Activated CD8-positive, alpha-beta memory T cell treated with anti-CD3 and anti-CD28 coated beads for 36 hours (primary cell): ENCODE data around the gene SCGB3A1. TPM values are rescaled to one million over a fixed set of nuclear protein-coding genes. Genes with fewer than 3 reads are reported as not detected.

Source experiments
- CTCF ChIA-PET: fragments of 350-600 bp; sonication (Branson Sonifier 250); formaldehyde crosslinking; loops from one replicate; lab custom pipeline; 2021; ENCODE audit warnings: antibody characterized with exemption; lab: Charles Lee
- POLR2A ChIA-PET: fragments of 350-600 bp; sonication (Branson Sonifier 250); formaldehyde crosslinking; loops from one replicate; lab custom pipeline; 2021; ENCODE audit warnings: antibody characterized with exemption; lab: Charles Lee
- total RNA-seq, 2 experiments: library from RNA; stranded (reverse); gene quantifications; one replicate each; pipeline ENCODE4 v1.2.3, GENCODE V29; 2021

The SCGB3A1 gene
- total RNA-seq, 2 experiments from 2014 or later = 0.38 to 0.75 TPM

- ChIA-PET POLR2A (no interaction called here), CTCF (no interaction called here)
Measured at GRCh38 chr5:180553530-180553929, 37.8 kb downstream of the SCGB3A1 start.

DNA sequence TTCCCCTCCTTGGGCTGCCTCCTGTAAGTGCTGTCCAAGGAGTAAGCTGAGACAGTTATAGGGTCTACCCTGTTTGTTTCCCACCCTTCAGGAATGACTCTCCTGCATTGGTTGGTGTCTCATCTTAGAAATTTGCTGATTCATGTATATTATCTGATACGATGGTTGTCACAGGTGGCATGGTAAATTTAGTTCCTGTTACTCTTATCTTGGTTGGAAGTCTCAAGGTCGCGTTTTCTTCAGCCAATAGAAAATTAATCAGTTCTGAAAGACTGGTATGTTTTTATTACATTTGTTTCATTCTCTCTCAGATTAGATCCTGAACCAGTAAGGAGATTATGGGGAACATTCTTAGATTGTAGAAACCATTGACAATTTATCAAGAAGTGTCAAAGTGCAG lies 42.7 kb downstream of the SCGB3A1 start:
- ChIA-PET POLR2A (no interaction called here), CTCF (no interaction called here)

DNA sequence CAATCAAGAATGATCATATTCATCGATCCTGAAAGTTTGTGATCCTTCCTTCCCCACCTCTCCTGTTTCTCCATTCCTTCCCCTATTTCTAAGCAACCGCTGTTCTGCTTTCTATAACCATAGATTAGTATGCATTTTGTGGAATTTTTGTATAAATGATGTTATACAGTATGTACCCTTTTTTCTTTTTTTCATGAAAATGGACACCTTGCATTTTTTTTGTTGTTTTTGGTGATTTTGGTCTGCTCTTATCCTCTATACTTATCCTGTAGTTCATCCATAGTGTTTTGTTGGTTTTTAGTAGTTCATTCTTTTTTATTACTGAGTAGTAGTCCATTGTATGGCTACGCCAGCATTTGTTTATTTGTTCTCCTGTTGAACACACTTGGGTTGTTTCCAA lies 46.1 kb downstream of the SCGB3A1 start:
- ChIA-PET CTCF (no interaction called here), POLR2A (no interaction called here)

- ChIA-PET CTCF (no interaction called here), POLR2A (no interaction called here)
Measured at GRCh38 chr5:180541710-180542109, 49.6 kb downstream of the SCGB3A1 start.

Other genes starting within 250 kb of the SCGB3A1 start
- gene GFPT2, start 238.2 kb downstream of the SCGB3A1 start, total RNA-seq = under 1 TPM; 0.27 to 0.42 TPM
- 10 to 100 TPM; 39.1 to 40.0 TPM for gene CNOT6, start 97.1 kb downstream of the SCGB3A1 start, total RNA-seq
- 1 to 10 TPM; 4.2 to 4.4 TPM for gene FLT4, start 58.1 kb upstream of the SCGB3A1 start, total RNA-seq
- gene OR2Y1, start 148.6 kb upstream of the SCGB3A1 start, total RNA-seq = not detected
- gene MGAT1, start 211.3 kb upstream of the SCGB3A1 start, total RNA-seq = 100 to 1,000 TPM; 122 to 128 TPM